Right cardiac atrium (tissue), 5 donors: ENCODE measurements around the gene MYH2. TPM values are rescaled to one million over a fixed set of nuclear protein-coding genes. Genes with fewer than 3 reads are reported as not detected.
A peak's percentile ranks its signal among the peaks of the same experiment; 100 is the strongest.

ENCODE experiments used
- ATAC-seq, 2 donors: fragments of 200-7000 bp; cut with Tn5 transposase; one replicate each; pipeline versions ENCODE4 v1.8.0 to v1.9.1; 2020; ENCODE audit warnings: moderate library complexity in 2 of 2, mild to moderate bottlenecking in 1 of 2
- DNase-seq, 3 donors: peaks; one replicate each; pipeline ENCODE4 v3.0.0-alpha.2; 2020
- H3K27ac ChIP-seq: one replicate; pipeline ENCODE4 v1.5.1; 2013; ENCODE audit warnings: mild to moderate bottlenecking, low read length, control low read depth, moderate library complexity
- H3K27me3 ChIP-seq: one replicate; pipeline ENCODE4 v1.6.1; 2013; ENCODE audit not compliant: control insufficient read depth, insufficient read depth
- H3K4me1 ChIP-seq: one replicate; pipeline ENCODE4 v1.6.1; 2013; ENCODE audit warnings: low read length; ENCODE audit not compliant: control insufficient read depth, insufficient read depth
- H3K4me3 ChIP-seq: one replicate; pipeline ENCODE4 v1.5.1; 2013; ENCODE audit warnings: low read length, control low read depth
- H3K9me3 ChIP-seq: one replicate; pipeline ENCODE4 v1.6.1; 2013; ENCODE audit warnings: low read length; ENCODE audit not compliant: control insufficient read depth
- WGBS: extraction: QIAGEN DNeasy Blood & Tissue Kit; methylation state at CpG from one replicate; pipeline ENCODE4 v1.1.7; 2013; 5-methylcytosine and 5-hydroxymethylcytosine counted together
- intact Hi-C, 4 donors: fragments of 100-400 bp; cut with DNase I; formaldehyde crosslinking; loops; one replicate each; pipeline versions ENCODE4 v1.11.0 to v1.14.0; 2022 to 2023
- polyA plus RNA-seq: library from polyadenylated mRNA; stranded (reverse); fragments of 200-250 nt; gene quantifications from one replicate; pipeline ENCODE4 v1.2.3, GENCODE V29; 2013
- total RNA-seq, 4 donors: library from RNA; stranded (reverse); fragmentation: NEBNext Ultra II Directional; extraction: Animal tissue kit (Norgen Biotek cat#: 25700); gene quantifications; one replicate each; pipeline ENCODE4 v1.2.1, GENCODE V29; 2021
- donor health status: healthy with polysubstance abuse.
- donor health status: DM: no; HTN: yes; CAD: no.
- donor health status: DM: no; HTN: no; CAD: no.
- donor health status: DM: no; HTN: yes; CAD: no; lungs with severe emphysema.
- donor health status: DM: yes; HTN: yes; CAD: no.

MYH2 gene
- total and polyA plus RNA-seq, 5 donors = 0.68 to 0.76 TPM; not detected in 3

- 52% methylated on average over 6 of the region's 6 CpGs for WGBS
- Histone ChIP-seq H3K4me3 (no peak overlapping the region), H3K27ac (no peak overlapping the region), H3K27me3 (no peaks in the 10 kb centered on the region), H3K4me1 (no peaks in the 10 kb centered on the region), H3K9me3 (no peaks in the 10 kb centered on the region)
- DNase-seq (no peak), ATAC-seq (peak in 1 of 2 donors; percentile 55)
- intact Hi-C loops = no loop called here
Observed at GRCh38 chr17:10513299-10514067, 36.0 kb downstream of the MYH2 start.

- H3K27me3 ChIP-seq = no peaks in the 10 kb centered on the region
- ATAC-seq (no peak), DNase-seq (no peak)
- H3K4me3 ChIP-seq = no peak overlapping the region
- H3K27ac ChIP-seq = no peak overlapping the region
- no peaks in the 10 kb centered on the region for H3K9me3 ChIP-seq
- H3K4me1 ChIP-seq = no peaks in the 10 kb centered on the region
- intact Hi-C loops = no loop called here
- WGBS = 58% methylated on average over 2 of the region's 2 CpGs
Observed at GRCh38 chr17:10512856-10513255, 36.6 kb downstream of the MYH2 start.

GRCh38 chr17:10499950-10500349 is 49.5 kb downstream of the MYH2 start:
- no peak for DNase-seq
- Histone ChIP-seq H3K9me3 (no peaks in the 10 kb centered on the region), H3K27me3 (no peaks in the 10 kb centered on the region), H3K27ac (no peak overlapping the region), H3K4me1 (no peaks in the 10 kb centered on the region), H3K4me3 (no peak overlapping the region)
- 70% methylated on average over 3 of the region's 3 CpGs for WGBS
- no peak for ATAC-seq
- intact Hi-C loops = no loop called here

- ATAC-seq (no peak), DNase-seq (no peak)
- Histone ChIP-seq H3K4me3 (no peak overlapping the region), H3K27ac (no peak overlapping the region), H3K9me3 (no peaks in the 10 kb centered on the region), H3K27me3 (no peaks in the 10 kb centered on the region), H3K4me1 (no peaks in the 10 kb centered on the region)
- intact Hi-C loops = no loop called here
- 89% methylated on average over 2 of the region's 2 CpGs for WGBS
Observed at GRCh38 chr17:10492004-10492403, 57.5 kb downstream of the MYH2 start.

- intact Hi-C loops = no loop called here
- DNase-seq = no peak
- H3K4me1 ChIP-seq = no peaks in the 10 kb centered on the region
- H3K27me3 ChIP-seq = no peaks in the 10 kb centered on the region
- no peak for ATAC-seq
- no peak overlapping the region for H3K4me3 ChIP-seq
- no peak overlapping the region for H3K27ac ChIP-seq
- 54% methylated on average over 1 of the region's 1 CpG for WGBS
- H3K9me3 ChIP-seq = no peaks in the 10 kb centered on the region
Observed at GRCh38 chr17:10482252-10482651, 67.2 kb downstream of the MYH2 start.

- no peak for ATAC-seq
- intact Hi-C loops = no loop called here
- WGBS = 37% methylated on average over 1 of the region's 1 CpG
- Histone ChIP-seq H3K4me1 (no peaks in the 10 kb centered on the region), H3K27ac (no peak overlapping the region), H3K4me3 (no peak overlapping the region), H3K9me3 (no peaks in the 10 kb centered on the region), H3K27me3 (no peaks in the 10 kb centered on the region)
- DNase-seq = no peak
Observed at GRCh38 chr17:10477701-10478100, 71.8 kb downstream of the MYH2 start.

GRCh38 chr17:10474536-10474935 is 74.9 kb downstream of the MYH2 start:
- intact Hi-C loops = no loop called here
- no peaks in the 10 kb centered on the region for H3K4me1 ChIP-seq
- H3K9me3 ChIP-seq = no peaks in the 10 kb centered on the region
- H3K27me3 ChIP-seq = no peaks in the 10 kb centered on the region
- H3K27ac ChIP-seq = no peak overlapping the region
- no peak for DNase-seq
- WGBS = 81% methylated on average over 4 of the region's 4 CpGs
- no peak for ATAC-seq
- no peak overlapping the region for H3K4me3 ChIP-seq

- Histone ChIP-seq H3K27ac (no peak overlapping the region), H3K9me3 (no peaks in the 10 kb centered on the region), H3K27me3 (no peaks in the 10 kb centered on the region), H3K4me1 (no peaks in the 10 kb centered on the region), H3K4me3 (no peak overlapping the region)
- WGBS = 95% methylated on average over 1 of the region's 1 CpG
- no peak for ATAC-seq
- intact Hi-C loops = no loop called here
- DNase-seq = no peak
Observed at GRCh38 chr17:10471858-10472257, 77.6 kb downstream of the MYH2 start.

Other genes starting within 250 kb of the MYH2 start
- gene MYH13, start 176.7 kb downstream of the MYH2 start, total RNA-seq = not detected
- gene MYH13, start 176.7 kb downstream of the MYH2 start, polyA plus RNA-seq = not detected
- gene MYH8, start 127.7 kb downstream of the MYH2 start, total RNA-seq = not detected
- gene MYH8, start 127.7 kb downstream of the MYH2 start, polyA plus RNA-seq = not detected
- gene MYH4, start 80.1 kb downstream of the MYH2 start, total RNA-seq = under 1 TPM in 1 of 4 donors, not detected in 3; 0.03 TPM
- not detected for gene MYH4, start 80.1 kb downstream of the MYH2 start, polyA plus RNA-seq
- under 1 TPM in 2 of 4 donors, not detected in 2; 0.06 to 0.25 TPM for gene MYH1, start 31.1 kb downstream of the MYH2 start, total RNA-seq
- not detected for gene MYH1, start 31.1 kb downstream of the MYH2 start, polyA plus RNA-seq
- under 1 TPM; 0.40 to 0.97 (median 0.66) TPM for gene MYH3, start 107.7 kb upstream of the MYH2 start, total RNA-seq
- 0.45 TPM for gene MYH3, start 107.7 kb upstream of the MYH2 start, polyA plus RNA-seq
- 10 to 100 TPM; 22.5 to 29.5 (median 27.8) TPM for gene SCO1, start 147.9 kb upstream of the MYH2 start, total RNA-seq
- 19.1 TPM for gene SCO1, start 147.9 kb upstream of the MYH2 start, polyA plus RNA-seq
- 1 to 10 TPM; 4.4 to 7.8 (median 5.3) TPM for gene ADPRM, start 147.9 kb upstream of the MYH2 start, total RNA-seq
- 4.6 TPM for gene ADPRM, start 147.9 kb upstream of the MYH2 start, polyA plus RNA-seq
- 10 to 100 TPM in 1 of 4 donors, 1 to 10 TPM in 3; 7.7 to 15.2 (median 9.0) TPM for gene TMEM220, start 180.4 kb upstream of the MYH2 start, total RNA-seq
- gene TMEM220, start 180.4 kb upstream of the MYH2 start, polyA plus RNA-seq = 5.8 TPM